Measurements from ENCODE around the gene TCF19. TPM values are rescaled to one million over a fixed set of nuclear protein-coding genes. Genes with fewer than 3 reads are reported as not detected.

Gene TCF19
- total and polyA plus RNA-seq, 2 donors (not counting 1 experiment from before 2014, with no cell fraction given), result 10.0 to 10.4 TPM

DNA sequence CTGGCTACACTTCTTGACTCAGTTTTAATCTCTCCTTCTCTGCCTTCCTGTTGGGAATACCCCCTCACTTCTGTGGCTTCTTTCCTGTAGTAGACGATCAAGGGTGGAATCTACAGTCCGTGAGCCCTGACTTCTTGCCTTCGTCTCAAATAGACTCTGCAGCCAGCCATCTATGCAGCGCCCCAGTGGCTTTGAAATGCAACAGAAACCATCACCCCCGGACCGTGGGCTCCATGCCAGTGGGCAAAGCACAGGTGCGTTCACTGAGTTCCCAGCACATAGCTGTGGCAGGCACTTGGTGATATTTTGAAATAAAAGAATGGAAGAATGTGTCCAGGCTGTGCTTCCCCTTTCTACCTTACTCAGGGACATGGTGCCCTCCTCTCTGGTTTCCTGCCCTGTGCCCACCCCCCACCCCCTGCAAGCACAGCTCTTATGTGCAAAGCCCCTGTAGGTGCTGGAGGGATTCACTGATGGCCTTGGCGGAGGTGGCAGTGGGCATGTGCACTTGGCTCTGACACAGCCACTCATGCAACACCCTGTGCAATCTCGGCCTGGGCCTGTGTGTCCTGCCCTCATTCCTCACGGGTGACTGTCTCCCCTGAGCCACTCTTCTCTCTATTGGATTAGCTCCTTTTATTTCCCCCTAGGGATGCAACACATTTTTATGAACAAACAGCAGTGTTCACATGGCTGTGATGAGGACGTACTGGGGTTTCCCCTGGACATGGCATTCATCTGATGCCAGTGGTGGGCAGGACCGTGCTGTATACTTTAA lies 32.6 kb upstream of the TCF19 start:
- peaks cover 4% of the 10 kb centered on the region for H3K4me1 Mint-ChIP-seq
- Histone ChIP-seq H3K79me2 (ENCODE audit: control insufficient read depth, insufficient read depth, low read length) (no peaks in the 10 kb centered on the region), H4K20me1 (ENCODE audit: control insufficient read depth, insufficient read depth, low read length, poor library complexity, severe bottlenecking) (no peaks in the 10 kb centered on the region), H3K27ac (ENCODE audit: low read length in 2 of 2) (no peak overlapping the region), H3K4me1 (ENCODE audit: control insufficient read depth in 2 of 2, insufficient read depth in 2 of 2, low read length in 2 of 2) (peaks cover 0 to 3% of the 10 kb centered on the region in 2 donors), H3K9ac (ENCODE audit: low read length) (no peak overlapping the region), H2AFZ (ENCODE audit: insufficient read depth, low read depth, low read length, poor library complexity, severe bottlenecking) (no peak overlapping the region), H3K4me3 (ENCODE audit: control extremely low read depth in 1 of 5, extremely low read depth in 1 of 5, insufficient read depth in 1 of 5, low read depth in 2 of 5, low read length in 4 of 5) (no peak overlapping the region), H3K27me3 (replicated peaks in 1 of 4; ENCODE audit: control extremely low read depth in 1 of 4, control insufficient read depth in 3 of 4, insufficient read depth in 4 of 4, low read length in 3 of 4) (peaks cover 0 to 7% (median 3%) of the 10 kb centered on the region in 4 experiments), H3K9me3 (ENCODE audit: control extremely low read depth in 1 of 3, control insufficient read depth in 2 of 3, insufficient read depth in 1 of 3, low read length in 2 of 3) (no peaks in the 10 kb centered on the region), H3K36me3 (replicated peaks in 1 of 2; ENCODE audit: control extremely low read depth in 1 of 2, control insufficient read depth in 1 of 2, extremely low read depth in 1 of 2, insufficient read depth in 2 of 2, low read length in 1 of 2) (no peaks in the 10 kb centered on the region), H3K4me2 (replicated peaks; ENCODE audit: low read depth, low read length, poor library complexity, severe bottlenecking) (no peak overlapping the region)
- ATAC-seq (ENCODE audit: low read depth) (no peak), DNase-seq (no peak)
- CTCF ChIA-PET, result interaction anchor here (0.7 to 2.2 kb wide), 3 partner anchors 9 to 66 kb away, joined by 3 to 8 read pairs (median 6); no protein-coding TSS in a partner anchor
- no peak for TF ChIP-seq EZH2 (IDR thresholded peaks at IDR 0.05; ENCODE audit: borderline replicate concordance, insufficient read depth, low read depth, low read length, poor library complexity, severe bottlenecking)
- no peak for TF ChIP-seq CTCF (IDR thresholded peaks at IDR 0.05)
- intact Hi-C loops (cut with micrococcal nuclease), result no loop called here
- no peak overlapping the region for H3K27ac Mint-ChIP-seq
- no peak overlapping the region for H3K4me3 Mint-ChIP-seq
- 75% methylated on average over 9 of the region's 12 CpGs for WGBS (ENCODE audit: insufficient coverage)
- peaks cover 26% of the 10 kb centered on the region for H3K27me3 Mint-ChIP-seq
- no peaks in the 10 kb centered on the region for H3K9me3 Mint-ChIP-seq (ENCODE audit: insufficient read depth)
- POLR2A ChIA-PET, result interaction anchor here (0.6 kb wide), 1 partner anchor 258 kb away, joined by 3 read pairs; no protein-coding TSS in a partner anchor
